HepG2 (cell line): ENCODE results near the gene CCNQ.

Experiments
- ATF3 ChIP-seq: sonication (generic); formaldehyde crosslinking; IDR thresholded peaks from 2 replicates; pipeline ENCODE4 v1.4.0; 2020; ENCODE audit warnings: missing genetic modification reagents
- BHLHE40 ChIP-seq: IDR thresholded peaks from 2 replicates; pipeline ENCODE4 v1.6.1; 2011; ENCODE audit warnings: low read length, improper control_type of control experiment
- CEBPG ChIP-seq: IDR thresholded peaks from 2 replicates; pipeline ENCODE4 v1.6.1; 2016
- DZIP1 ChIP-seq: sonication (generic); formaldehyde crosslinking; IDR thresholded peaks from 2 replicates; pipeline ENCODE4 v1.5.0; 2020; ENCODE audit warnings: mild to moderate bottlenecking, missing genetic modification reagents
- FOSL2 ChIP-seq: sonication (generic); formaldehyde crosslinking; IDR thresholded peaks from 2 replicates; pipeline ENCODE4 v1.4.0; 2020; ENCODE audit warnings: missing genetic modification reagents
- GABPA ChIP-seq, 2 experiments: IDR thresholded peaks; 2 replicates each; pipeline ENCODE4 v1.6.1; 2011 to 2016; ENCODE audit warnings: low read depth in 2 of 2, low read length in 1 of 2, missing biosample characterization in 1 of 2, missing genetic modification characterization in 1 of 2
- HNF4G ChIP-seq, 2 experiments: sonication (generic) in 1 of 2; formaldehyde crosslinking in 1 of 2; IDR thresholded peaks; 2 replicates each; pipeline versions ENCODE4 v1.4.0 to v1.6.1; 2011 to 2020; ENCODE audit warnings: borderline replicate concordance in 2 of 2, low read depth in 2 of 2, mild to moderate bottlenecking in 2 of 2, low read length in 1 of 2, missing genetic modification reagents in 1 of 2, moderate library complexity in 1 of 2
- KLF9 ChIP-seq: IDR thresholded peaks from 2 replicates; pipeline ENCODE4 v1.6.1; 2016; ENCODE audit warnings: low read depth
- SKI ChIP-seq: fragments of 450-650 bp; IDR thresholded peaks from one replicate; pipeline ENCODE4 v1.6.1; 2018; ENCODE audit warnings: mild to moderate bottlenecking; ENCODE audit not compliant: partially characterized antibody
- ZNF143 ChIP-seq: sonication (generic); formaldehyde crosslinking; IDR thresholded peaks from 2 replicates; pipeline ENCODE4 v1.4.0; 2020; ENCODE audit warnings: missing genetic modification reagents

- TF ChIP-seq GABPA (IDR thresholded peaks at IDR 0.05; ENCODE audit: low read depth, low read length) (no peak), GABPA (CRISPR knock-in tag; IDR thresholded peaks at IDR 0.05; ENCODE audit: low read depth) (no peak), FOSL2 (no peak), SKI (no peak), HNF4G (IDR thresholded peaks at IDR 0.05; ENCODE audit: borderline replicate concordance, low read depth, low read length) (no peak), HNF4G (CRISPR knock-in tag; IDR thresholded peaks at IDR 0.05; ENCODE audit: borderline replicate concordance, low read depth) (no peak), BHLHE40 (no peak), KLF9 (CRISPR knock-in tag) (no peak), CEBPG (no peak), DZIP1 (CRISPR knock-in tag) (no peak), ZNF143 (no peak), ATF3 (no peak)
Measured at GRCh38 chrX:153588782-153589446, 10.0 kb downstream of the CCNQ start.
